SK-N-SH treated with all-trans-retinoic acid at 6 μM for 48 hours (cell line): ENCODE data around the gene SYNJ2.

ENCODE experiments used
- CSDC2 ChIP-seq: fragments of 250-450 bp; sonication (Bioruptor Pico); IDR thresholded peaks from 2 replicates; pipeline ENCODE4 v1.5.0; 2020; ENCODE audit warnings: mild to moderate bottlenecking, moderate library complexity
- ESRRG ChIP-seq: fragments of 250-450 bp; sonication (Bioruptor Pico); IDR thresholded peaks from 2 replicates; pipeline ENCODE4 v1.6.1; 2021; ENCODE audit warnings: mild to moderate bottlenecking
- GLIS3 ChIP-seq: fragments of 250-450 bp; sonication (Bioruptor Pico); IDR thresholded peaks from 2 replicates; pipeline ENCODE4 v1.5.0; 2020; ENCODE audit warnings: mild to moderate bottlenecking, moderate library complexity
- OSR1 ChIP-seq: fragments of 250-450 bp; sonication (Bioruptor Pico); IDR thresholded peaks from 2 replicates; pipeline ENCODE4 v1.8.0; 2022; ENCODE audit warnings: moderate library complexity, mild to moderate bottlenecking, inconsistent platforms
- RARB ChIP-seq: fragments of 250-450 bp; sonication (Bioruptor Pico); IDR thresholded peaks from 2 replicates; pipeline ENCODE4 v1.8.0; 2021; ENCODE audit warnings: mild to moderate bottlenecking, moderate library complexity
- ZC3H10 ChIP-seq: fragments of 250-450 bp; sonication (Bioruptor Pico); IDR thresholded peaks from 2 replicates; pipeline ENCODE4 v1.5.1; 2021; ENCODE audit warnings: mild to moderate bottlenecking, moderate library complexity
- ZFP3 ChIP-seq: fragments of 250-450 bp; sonication (Bioruptor Pico); IDR thresholded peaks from 2 replicates; pipeline ENCODE4 v1.5.0; 2020; ENCODE audit warnings: mild to moderate bottlenecking, moderate library complexity
- ZNF565 ChIP-seq: fragments of 450-650 bp; formaldehyde crosslinking; conservative IDR thresholded peaks from 2 replicates; pipeline ENCODE4 v1.5.0; 2020; ENCODE audit warnings: low read depth, mild to moderate bottlenecking, moderate library complexity
- ZNF70 ChIP-seq: fragments of 450-650 bp; formaldehyde crosslinking; IDR thresholded peaks from 2 replicates; pipeline ENCODE4 v1.5.0; 2020; ENCODE audit warnings: mild to moderate bottlenecking, moderate library complexity
- TF ChIP-seq, protein P1 (sequence below): fragments of 250-450 bp; sonication (Bioruptor Pico); IDR thresholded peaks from 2 replicates; pipeline ENCODE4 v1.5.1; 2021; ENCODE audit warnings: mild to moderate bottlenecking, moderate library complexity
- TF ChIP-seq, protein P2 (sequence below): fragments of 250-450 bp; sonication (Bioruptor Pico); IDR thresholded peaks from 2 replicates; pipeline ENCODE4 v1.8.0; 2020; ENCODE audit warnings: mild to moderate bottlenecking, moderate library complexity, borderline replicate concordance
- TF ChIP-seq, protein P3 (sequence below): fragments of 250-450 bp; sonication (Bioruptor Pico); IDR thresholded peaks from 2 replicates; pipeline ENCODE4 v1.5.1; 2020; ENCODE audit warnings: low read depth, mild to moderate bottlenecking, moderate library complexity

DNA sequence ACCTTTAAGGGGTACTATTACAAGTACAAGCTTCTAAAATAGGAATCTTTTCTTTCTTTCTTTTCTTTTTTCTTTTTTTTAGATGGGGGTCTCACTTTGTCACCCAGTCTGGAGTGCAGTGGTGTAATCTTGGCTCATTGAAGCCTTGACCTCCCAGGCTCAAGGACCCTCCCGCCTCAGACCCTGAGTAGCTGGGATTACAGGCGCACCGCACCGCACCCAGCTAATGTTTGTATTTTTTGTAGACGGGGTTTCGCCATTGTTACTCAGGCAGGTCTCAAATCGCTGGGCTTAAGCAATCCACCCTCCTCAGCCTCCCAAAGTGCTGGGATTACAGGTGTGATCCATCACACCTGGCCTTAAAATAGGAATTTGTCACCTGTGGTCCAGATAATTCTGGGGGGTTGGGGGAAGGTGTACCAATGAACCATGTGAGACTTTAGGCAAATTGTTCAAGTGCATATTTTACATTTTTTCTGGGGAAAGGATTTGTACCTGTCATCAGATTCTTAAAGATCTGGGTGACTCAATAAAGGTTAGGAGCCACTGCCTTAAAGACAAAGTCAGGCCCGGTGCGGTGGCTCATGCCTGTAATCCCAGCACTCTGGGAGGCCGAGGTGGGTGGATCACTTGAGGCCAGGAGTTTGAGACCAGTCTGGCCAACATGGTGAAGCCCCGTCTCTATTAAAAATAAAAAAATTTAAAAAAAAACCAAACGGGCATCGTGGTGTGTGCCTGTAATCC lies 19.7 kb upstream of the SYNJ2 start:
- TF ChIP-seq, protein P1, sequence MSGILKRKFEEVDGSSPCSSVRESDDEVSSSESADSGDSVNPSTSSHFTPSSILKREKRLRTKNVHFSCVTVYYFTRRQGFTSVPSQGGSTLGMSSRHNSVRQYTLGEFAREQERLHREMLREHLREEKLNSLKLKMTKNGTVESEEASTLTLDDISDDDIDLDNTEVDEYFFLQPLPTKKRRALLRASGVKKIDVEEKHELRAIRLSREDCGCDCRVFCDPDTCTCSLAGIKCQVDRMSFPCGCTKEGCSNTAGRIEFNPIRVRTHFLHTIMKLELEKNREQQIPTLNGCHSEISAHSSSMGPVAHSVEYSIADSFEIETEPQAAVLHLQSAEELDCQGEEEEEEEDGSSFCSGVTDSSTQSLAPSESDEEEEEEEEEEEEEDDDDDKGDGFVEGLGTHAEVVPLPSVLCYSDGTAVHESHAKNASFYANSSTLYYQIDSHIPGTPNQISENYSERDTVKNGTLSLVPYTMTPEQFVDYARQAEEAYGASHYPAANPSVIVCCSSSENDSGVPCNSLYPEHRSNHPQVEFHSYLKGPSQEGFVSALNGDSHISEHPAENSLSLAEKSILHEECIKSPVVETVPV, result no peak
- no peak for TF ChIP-seq ZNF565 (CRISPR knock-in tag)
- TF ChIP-seq, protein P2, sequence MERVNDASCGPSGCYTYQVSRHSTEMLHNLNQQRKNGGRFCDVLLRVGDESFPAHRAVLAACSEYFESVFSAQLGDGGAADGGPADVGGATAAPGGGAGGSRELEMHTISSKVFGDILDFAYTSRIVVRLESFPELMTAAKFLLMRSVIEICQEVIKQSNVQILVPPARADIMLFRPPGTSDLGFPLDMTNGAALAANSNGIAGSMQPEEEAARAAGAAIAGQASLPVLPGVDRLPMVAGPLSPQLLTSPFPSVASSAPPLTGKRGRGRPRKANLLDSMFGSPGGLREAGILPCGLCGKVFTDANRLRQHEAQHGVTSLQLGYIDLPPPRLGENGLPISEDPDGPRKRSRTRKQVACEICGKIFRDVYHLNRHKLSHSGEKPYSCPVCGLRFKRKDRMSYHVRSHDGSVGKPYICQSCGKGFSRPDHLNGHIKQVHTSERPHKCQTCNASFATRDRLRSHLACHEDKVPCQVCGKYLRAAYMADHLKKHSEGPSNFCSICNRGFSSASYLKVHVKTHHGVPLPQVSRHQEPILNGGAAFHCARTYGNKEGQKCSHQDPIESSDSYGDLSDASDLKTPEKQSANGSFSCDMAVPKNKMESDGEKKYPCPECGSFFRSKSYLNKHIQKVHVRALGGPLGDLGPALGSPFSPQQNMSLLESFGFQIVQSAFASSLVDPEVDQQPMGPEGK (CRISPR knock-in tag), result no peak
- no peak for TF ChIP-seq ZNF70 (CRISPR knock-in tag)
- no peak for TF ChIP-seq CSDC2 (CRISPR knock-in tag)
- TF ChIP-seq ZFP3 (CRISPR knock-in tag), result no peak
- TF ChIP-seq GLIS3, result no peak
- TF ChIP-seq RARB (CRISPR knock-in tag), result no peak
- TF ChIP-seq, protein P3, sequence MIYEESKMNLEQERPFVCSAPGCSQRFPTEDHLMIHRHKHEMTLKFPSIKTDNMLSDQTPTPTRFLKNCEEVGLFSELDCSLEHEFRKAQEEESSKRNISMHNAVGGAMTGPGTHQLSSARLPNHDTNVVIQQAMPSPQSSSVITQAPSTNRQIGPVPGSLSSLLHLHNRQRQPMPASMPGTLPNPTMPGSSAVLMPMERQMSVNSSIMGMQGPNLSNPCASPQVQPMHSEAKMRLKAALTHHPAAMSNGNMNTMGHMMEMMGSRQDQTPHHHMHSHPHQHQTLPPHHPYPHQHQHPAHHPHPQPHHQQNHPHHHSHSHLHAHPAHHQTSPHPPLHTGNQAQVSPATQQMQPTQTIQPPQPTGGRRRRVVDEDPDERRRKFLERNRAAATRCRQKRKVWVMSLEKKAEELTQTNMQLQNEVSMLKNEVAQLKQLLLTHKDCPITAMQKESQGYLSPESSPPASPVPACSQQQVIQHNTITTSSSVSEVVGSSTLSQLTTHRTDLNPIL (CRISPR knock-in tag), result no peak
- TF ChIP-seq ZC3H10 (CRISPR knock-in tag), result no peak
- no peak for TF ChIP-seq OSR1
- no peak for TF ChIP-seq ESRRG
